GM12878 (cell line): Measurements from ENCODE around the gene BRINP2. TPM values are rescaled to one million over a fixed set of nuclear protein-coding genes. Genes with fewer than 3 reads are reported as not detected.

Source experiments
- ATAC-seq: fragments of 200-7000 bp; cut with Tn5 transposase; 3 replicates; pipeline ENCODE4 v1.9.1; 2020; ENCODE audit warnings: mild to moderate bottlenecking, moderate library complexity
- BruUV-seq: library from RNA; stranded (reverse); fragments of 400-500 nt; replicated peaks from 2 replicates; lab custom pipeline; 2021; lab: Mats Ljungman, UMichigan
- CTCF ChIA-PET: fragments of 300-600 bp; sonication (Branson Sonifier 250); formaldehyde crosslinking; extraction: SDS; loops from one replicate; lab custom pipeline; 2021; ENCODE audit warnings: inconsistent platforms; lab: Yijun Ruan, JAX
- POLR2A ChIA-PET: fragments of 350-600 bp; formaldehyde crosslinking; extraction: SDS; loops from one replicate; lab custom pipeline; 2021; ENCODE audit warnings: inconsistent platforms; lab: Charles Lee
- RAD21 ChIA-PET: fragments of 300-600 bp; sonication (Branson Sonifier 250); formaldehyde crosslinking; loops from one replicate; lab custom pipeline; 2023; ENCODE audit warnings: antibody characterized with exemption; ENCODE audit not compliant: unreplicated experiment; lab: Charles Lee
- SMC1A ChIA-PET: fragments of 300-600 bp; sonication (Branson Sonifier 250); formaldehyde crosslinking; loops from one replicate; lab custom pipeline; 2023; ENCODE audit not compliant: unreplicated experiment, uncharacterized antibody; lab: Charles Lee
- DNase-seq: peaks from one replicate; pipeline ENCODE4 v3.0.0-alpha.2; 2011; ENCODE audit warnings: low read depth, low spot score
- FAIRE-seq: peaks from 3 replicates; lab custom pipeline; 2011; peaks lifted over from hg19 to GRCh38; lab: Jason Lieb, UNC
- H2AFZ ChIP-seq: 2 replicates; pipeline ENCODE4 v1.6.0; 2011; ENCODE audit warnings: low read depth, low read length, control low read depth; ENCODE audit not compliant: control insufficient read depth
- H3K27ac ChIP-seq: 2 replicates; pipeline ENCODE4 v1.5.1; 2011; ENCODE audit warnings: control low read depth; ENCODE audit not compliant: control insufficient read depth, insufficient read depth
- H3K27me3 ChIP-seq, 2 experiments: replicated peaks in 1 of 2; 2 replicates each; pipeline versions ENCODE4 v1.6.0 to v1.6.1; 2011; ENCODE audit warnings: low read length in 1 of 2; ENCODE audit not compliant: control insufficient read depth in 2 of 2, insufficient read depth in 2 of 2
- H3K36me3 ChIP-seq, 2 experiments: 2 replicates each; pipeline ENCODE4 v1.5.1; 2011; ENCODE audit warnings: low read length in 1 of 2; ENCODE audit not compliant: control insufficient read depth in 2 of 2, insufficient read depth in 2 of 2
- H3K4me1 ChIP-seq: 2 replicates; pipeline ENCODE4 v1.6.1; 2011; ENCODE audit warnings: mild to moderate bottlenecking, low read length, moderate library complexity, mixed read lengths; ENCODE audit not compliant: control insufficient read depth, insufficient read depth
- H3K4me2 ChIP-seq: 2 replicates; pipeline ENCODE4 v1.6.0; 2011; ENCODE audit warnings: control low read depth; ENCODE audit not compliant: control insufficient read depth, insufficient read depth
- H3K4me3 ChIP-seq: fragments of 200-600 bp; sonication (generic); 2 replicates; pipeline ENCODE4 v1.5.1; 2016
- H3K79me2 ChIP-seq: 2 replicates; pipeline ENCODE4 v1.6.0; 2011; ENCODE audit warnings: low read length; ENCODE audit not compliant: control insufficient read depth, insufficient read depth
- H3K9ac ChIP-seq: 2 replicates; pipeline ENCODE4 v1.8.0; 2011; ENCODE audit warnings: low read length, control low read depth, mixed read lengths; ENCODE audit not compliant: control insufficient read depth, insufficient read depth
- H3K9me3 ChIP-seq: replicated peaks from 3 replicates; pipeline ENCODE4 v1.5.1; 2011; ENCODE audit warnings: mild to moderate bottlenecking, low read length; ENCODE audit not compliant: control insufficient read depth, insufficient read depth
- H4K20me1 ChIP-seq: 2 replicates; pipeline ENCODE4 v1.6.0; 2011; ENCODE audit not compliant: control insufficient read depth, insufficient read depth
- CTCF ChIP-seq, 3 experiments: IDR thresholded peaks in 2 of 3; conservative IDR thresholded peaks in 1 of 3; 2 replicates each; pipeline ENCODE4 v1.5.1; 2011; ENCODE audit warnings: low read depth in 3 of 3, low read length in 3 of 3, mild to moderate bottlenecking in 3 of 3, control low read depth in 2 of 3, moderate library complexity in 2 of 3, inconsistent platforms in 1 of 3, mixed read lengths in 1 of 3; ENCODE audit not compliant: control insufficient read depth in 2 of 3, insufficient read depth in 1 of 3; ENCODE audit errors: extremely low read depth in 1 of 3
- HCFC1 ChIP-seq: fragments of 150-350 bp; IDR thresholded peaks from 2 replicates; pipeline ENCODE4 v1.6.1; 2014; ENCODE audit warnings: low read length
- WGBS: methylation state at CpG from one replicate; pipeline ENCODE4 v1.1.6; 2016; ENCODE audit warnings: low lambda C conversion rate; ENCODE audit not compliant: insufficient replicate concordance, insufficient coverage; ENCODE audit errors: missing lambda C conversion rate; 5-methylcytosine and 5-hydroxymethylcytosine counted together
- in situ Hi-C: fragments of 300-500 bp; cut with MboI; formaldehyde crosslinking; loops from 9 replicates; pipeline ENCODE4 v1.14.3; 2018; ENCODE audit warnings: mixed read lengths
- intact Hi-C: fragments of 100-400 bp; cut with micrococcal nuclease; formaldehyde crosslinking; loops from one replicate; pipeline ENCODE4 v1.14.2; 2022; ENCODE audit not compliant: unreplicated experiment
- polyA plus RNA-seq, 11 experiments: library from polyadenylated mRNA; depleted of rRNA in 4 of 11; unstranded in 6 of 11; stranded (reverse) in 5 of 11; fragments of >200 nt; fragmentation: Nextera tagmentation in 4 of 11; fragmentation: Illumina TruSeq in 1 of 11; extraction: Ambion mirVana in 4 of 11; extraction: Trizol in 1 of 11; gene quantifications; 1 replicate in 1 of 11; 2 replicates in 10 of 11; pipeline versions ENCODE4 v1.2.1 to v1.2.3, GENCODE V29; 2011 to 2016; ENCODE audit warnings: inconsistent platforms in 2 of 11, missing spikeins in 2 of 11, low read depth in 1 of 11
- total RNA-seq, 4 experiments: library from RNA; depleted of rRNA in 3 of 4; stranded (reverse); fragments of >200 nt in 3 of 4; fragmentation: Illumina TruSeq in 1 of 4; extraction: Trizol in 1 of 4; gene quantifications; 2 replicates each; pipeline versions ENCODE4 v1.2.1 to v1.2.3, GENCODE V29; 2013 to 2021

Gene BRINP2
- total and polyA plus RNA-seq, 10 of the 15 experiments (the other 5 are each of a cell fraction or from before 2014, with no cell fraction given), result 0.03 TPM; not detected in 9

GRCh38 chr1:177329871-177330270 lies 159.1 kb downstream of the BRINP2 start:
- ChIA-PET POLR2A (no interaction called here), SMC1A (interaction anchor here (1.5 kb wide), 1 partner anchor 11 kb away, joined by 3 read pairs; no protein-coding TSS in a partner anchor), CTCF (no interaction called here), RAD21 (no interaction called here)
- in situ Hi-C loops, result no loop called here
- no peaks in the 10 kb centered on the region for H3K36me3 ChIP-seq
- H3K4me3 ChIP-seq, result no peak overlapping the region
- no peaks in the 10 kb centered on the region for H4K20me1 ChIP-seq
- no peak overlapping the region for H3K9ac ChIP-seq
- TF ChIP-seq CTCF (IDR thresholded peaks at IDR 0.05 in 2 of 3, conservative IDR thresholded peaks at IDR 0.05 in 1 of 3; ENCODE audit: control insufficient read depth in 2 of 3, extremely low read depth in 1 of 3, insufficient read depth in 1 of 3, low read depth in 3 of 3, low read length in 3 of 3) (no peak), HCFC1 (no peak)
- no peak overlapping the region for H3K27ac ChIP-seq
- H3K9me3 ChIP-seq, result no peaks in the 10 kb centered on the region
- intact Hi-C loops, result no loop called here
- 26% methylated on average over 2 of the region's 2 CpGs for WGBS
- FAIRE-seq, result no peak
- H3K27me3 ChIP-seq, result no peaks in the 10 kb centered on the region
- H3K4me2 ChIP-seq, result no peak overlapping the region
- BruUV-seq, result no TSS peak
- H3K4me1 ChIP-seq, result no peaks in the 10 kb centered on the region
- no peaks in the 10 kb centered on the region for H3K79me2 ChIP-seq
- ATAC-seq, result no peak
- H2AFZ ChIP-seq, result no peak overlapping the region
- no peak for DNase-seq

Other genes starting within 250 kb of the BRINP2 start
- gene ASTN1, start 6.2 kb upstream of the BRINP2 start, total RNA-seq (2014; rRNA removed), result not detected in 2 replicates
- gene ASTN1, start 6.2 kb upstream of the BRINP2 start, total RNA-seq (2014; rRNA removed; fragmentation: Illumina TruSeq; extraction: Trizol), result not detected in 2 replicates
- gene ASTN1, start 6.2 kb upstream of the BRINP2 start, total RNA-seq (2021), result 0.03 TPM in 1 of 2 replicates, not detected in the other
- not detected in 2 replicates for gene ASTN1, start 6.2 kb upstream of the BRINP2 start, polyA plus RNA-seq (2011; rRNA removed)
- gene ASTN1, start 6.2 kb upstream of the BRINP2 start, polyA plus RNA-seq (2014; fragmentation: Illumina TruSeq; extraction: Trizol), result not detected in 2 replicates
- gene ASTN1, start 6.2 kb upstream of the BRINP2 start, polyA plus RNA-seq (2014; fragmentation: Nextera tagmentation; extraction: Ambion mirVana), result not detected
- 0.04 TPM in 1 of 2 replicates, not detected in the other for gene ASTN1, start 6.2 kb upstream of the BRINP2 start, polyA plus RNA-seq (2014; rRNA removed)
- gene ASTN1, start 6.2 kb upstream of the BRINP2 start, polyA plus RNA-seq (2016; fragmentation: Nextera tagmentation; extraction: Ambion mirVana), result not detected